PC-9 (cell line): ENCODE results near the gene ACVR2A.

Source experiments
- EZH2 ChIP-seq: fragments of 200-600 bp; sonication (generic); IDR thresholded peaks from 2 replicates; pipeline ENCODE4 v1.8.0; 2017; ENCODE audit warnings: antibody characterized with exemption, low read depth
- TF ChIP-seq, protein P1 (sequence below): fragments of 200-600 bp; sonication (generic); conservative IDR thresholded peaks from 2 replicates; pipeline ENCODE4 v1.6.1; 2017; ENCODE audit warnings: mixed run types, antibody characterized with exemption, mild to moderate bottlenecking, moderate library complexity

DNA sequence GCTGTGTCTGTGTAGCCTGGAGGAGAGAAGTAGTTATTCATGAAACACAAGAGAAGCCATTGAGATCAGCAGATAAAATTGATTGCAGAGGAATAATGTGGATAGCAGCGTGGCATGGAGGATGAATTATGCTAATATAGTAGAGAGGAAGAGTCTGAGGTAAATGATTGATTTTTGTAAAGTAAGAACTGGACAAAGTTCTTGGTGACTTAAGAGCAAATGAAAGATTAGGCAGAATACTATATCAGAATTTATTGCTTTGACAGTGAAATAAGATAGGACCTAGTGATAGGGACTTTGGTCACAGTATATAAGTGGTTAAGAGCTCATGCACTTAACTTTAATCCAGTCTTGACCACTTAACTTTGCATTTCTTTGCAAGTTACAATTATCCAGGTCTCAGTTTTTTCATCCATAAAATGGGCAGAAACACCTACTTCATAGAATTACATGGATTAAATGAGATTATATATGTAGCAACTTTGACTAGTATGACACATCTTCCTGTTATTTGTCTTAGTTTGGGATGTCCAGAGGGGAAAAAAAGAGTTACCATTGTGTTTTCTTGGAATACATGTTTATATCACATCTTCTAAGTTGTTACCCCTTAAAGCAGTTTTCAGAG lies 29.1 kb downstream of the ACVR2A start:
- TF ChIP-seq, protein P1, sequence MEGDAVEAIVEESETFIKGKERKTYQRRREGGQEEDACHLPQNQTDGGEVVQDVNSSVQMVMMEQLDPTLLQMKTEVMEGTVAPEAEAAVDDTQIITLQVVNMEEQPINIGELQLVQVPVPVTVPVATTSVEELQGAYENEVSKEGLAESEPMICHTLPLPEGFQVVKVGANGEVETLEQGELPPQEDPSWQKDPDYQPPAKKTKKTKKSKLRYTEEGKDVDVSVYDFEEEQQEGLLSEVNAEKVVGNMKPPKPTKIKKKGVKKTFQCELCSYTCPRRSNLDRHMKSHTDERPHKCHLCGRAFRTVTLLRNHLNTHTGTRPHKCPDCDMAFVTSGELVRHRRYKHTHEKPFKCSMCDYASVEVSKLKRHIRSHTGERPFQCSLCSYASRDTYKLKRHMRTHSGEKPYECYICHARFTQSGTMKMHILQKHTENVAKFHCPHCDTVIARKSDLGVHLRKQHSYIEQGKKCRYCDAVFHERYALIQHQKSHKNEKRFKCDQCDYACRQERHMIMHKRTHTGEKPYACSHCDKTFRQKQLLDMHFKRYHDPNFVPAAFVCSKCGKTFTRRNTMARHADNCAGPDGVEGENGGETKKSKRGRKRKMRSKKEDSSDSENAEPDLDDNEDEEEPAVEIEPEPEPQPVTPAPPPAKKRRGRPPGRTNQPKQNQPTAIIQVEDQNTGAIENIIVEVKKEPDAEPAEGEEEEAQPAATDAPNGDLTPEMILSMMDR, result no peak
- no peak for TF ChIP-seq EZH2
